Measurements from ENCODE around the gene UVRAG.

The UVRAG gene

DNA sequence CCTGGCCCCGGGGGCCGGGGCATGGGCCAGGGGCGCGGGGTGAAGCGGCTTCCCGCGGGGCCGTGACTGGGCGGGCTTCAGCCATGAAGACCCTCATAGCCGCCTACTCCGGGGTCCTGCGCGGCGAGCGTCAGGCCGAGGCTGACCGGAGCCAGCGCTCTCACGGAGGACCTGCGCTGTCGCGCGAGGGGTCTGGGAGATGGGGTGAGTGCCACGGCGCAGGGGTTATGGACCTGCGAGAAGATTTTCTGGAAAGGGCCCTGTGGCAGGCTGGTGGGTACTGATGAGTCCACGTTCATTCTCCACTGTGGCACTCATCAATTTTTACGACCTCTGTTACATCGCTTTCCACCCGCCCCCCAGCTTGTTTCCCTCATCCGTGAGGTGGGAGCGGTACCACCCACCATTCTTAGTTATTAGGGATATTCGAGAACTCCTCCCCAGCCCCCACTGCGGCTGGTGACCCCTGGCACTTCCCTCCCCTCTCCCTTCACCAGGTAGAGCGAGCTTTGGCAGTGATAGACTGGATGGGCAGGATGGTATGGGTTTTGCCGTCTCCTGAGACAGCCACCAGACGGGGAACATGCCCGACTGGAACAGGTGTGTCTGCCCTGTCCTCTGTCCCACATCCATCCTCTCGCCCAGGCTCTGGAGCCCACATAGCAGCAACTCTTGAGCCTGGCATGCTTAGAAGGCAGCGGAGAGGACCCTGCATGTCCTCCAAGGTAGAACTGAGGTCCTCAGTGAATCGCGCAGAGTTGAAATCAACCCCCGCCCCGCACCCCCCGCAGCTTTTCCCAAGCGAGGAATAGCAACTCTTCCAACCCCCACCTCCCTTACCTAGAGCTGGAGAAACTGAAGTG, 45.9 kb upstream of the UVRAG start:
- no peak for DNase-seq

DNA sequence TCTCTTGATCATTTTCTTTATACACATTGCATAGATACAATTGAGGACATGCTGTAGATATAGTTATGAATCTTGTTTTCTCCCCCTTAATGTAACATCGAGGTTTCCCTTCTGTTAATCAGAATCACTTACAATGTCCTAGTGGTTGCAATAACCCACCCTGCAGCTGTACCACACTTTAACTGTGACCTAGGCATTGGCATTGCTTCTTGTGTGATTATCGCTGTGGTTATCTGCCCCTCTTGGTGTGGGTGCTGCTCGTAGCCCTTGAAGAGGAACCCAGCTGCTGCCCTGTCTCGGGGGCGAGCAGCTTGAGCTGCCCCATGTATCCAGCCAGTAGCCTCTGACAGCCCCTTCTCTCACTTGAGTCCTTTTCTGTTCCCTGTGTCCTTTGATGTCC, 44.9 kb upstream of the UVRAG start:
- Histone ChIP-seq H3K36me3 (no peaks in the 10 kb centered on the region), H3K4me1 (0 out of 2 replicates have a peak, but pooled peaks cover 3% of the 10 kb centered on the region), H3K9me3 (no peaks in the 10 kb centered on the region), H3K27me3 (peaks cover 7% of the 10 kb centered on the region; the same call in 1 of the 2 replicates), H3K4me3 (ENCODE audit: low read depth, low read length) (no peak overlapping the region)
- TF ChIP-seq, protein P1, sequence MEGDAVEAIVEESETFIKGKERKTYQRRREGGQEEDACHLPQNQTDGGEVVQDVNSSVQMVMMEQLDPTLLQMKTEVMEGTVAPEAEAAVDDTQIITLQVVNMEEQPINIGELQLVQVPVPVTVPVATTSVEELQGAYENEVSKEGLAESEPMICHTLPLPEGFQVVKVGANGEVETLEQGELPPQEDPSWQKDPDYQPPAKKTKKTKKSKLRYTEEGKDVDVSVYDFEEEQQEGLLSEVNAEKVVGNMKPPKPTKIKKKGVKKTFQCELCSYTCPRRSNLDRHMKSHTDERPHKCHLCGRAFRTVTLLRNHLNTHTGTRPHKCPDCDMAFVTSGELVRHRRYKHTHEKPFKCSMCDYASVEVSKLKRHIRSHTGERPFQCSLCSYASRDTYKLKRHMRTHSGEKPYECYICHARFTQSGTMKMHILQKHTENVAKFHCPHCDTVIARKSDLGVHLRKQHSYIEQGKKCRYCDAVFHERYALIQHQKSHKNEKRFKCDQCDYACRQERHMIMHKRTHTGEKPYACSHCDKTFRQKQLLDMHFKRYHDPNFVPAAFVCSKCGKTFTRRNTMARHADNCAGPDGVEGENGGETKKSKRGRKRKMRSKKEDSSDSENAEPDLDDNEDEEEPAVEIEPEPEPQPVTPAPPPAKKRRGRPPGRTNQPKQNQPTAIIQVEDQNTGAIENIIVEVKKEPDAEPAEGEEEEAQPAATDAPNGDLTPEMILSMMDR (IDR thresholded peaks at IDR 0.05; ENCODE audit: low read depth, low read length): no peak
- no peak for DNase-seq

More for the DNA sequence above, 45.9 kb upstream of the UVRAG start:
- H3K27me3 ChIP-seq: peaks cover 7% of the 10 kb centered on the region; the same call in 1 of the 2 replicates
- H3K9me3 ChIP-seq: no peaks in the 10 kb centered on the region
- H3K4me1 ChIP-seq: 0 out of 2 replicates have a peak, but pooled peaks cover 3% of the 10 kb centered on the region
- TF ChIP-seq, protein P1 (IDR thresholded peaks at IDR 0.05; ENCODE audit: low read depth, low read length): no peak
- H3K36me3 ChIP-seq: no peaks in the 10 kb centered on the region
- peak overlapping the region; percentile 47 for H3K4me3 ChIP-seq (ENCODE audit: low read depth, low read length)

DNA sequence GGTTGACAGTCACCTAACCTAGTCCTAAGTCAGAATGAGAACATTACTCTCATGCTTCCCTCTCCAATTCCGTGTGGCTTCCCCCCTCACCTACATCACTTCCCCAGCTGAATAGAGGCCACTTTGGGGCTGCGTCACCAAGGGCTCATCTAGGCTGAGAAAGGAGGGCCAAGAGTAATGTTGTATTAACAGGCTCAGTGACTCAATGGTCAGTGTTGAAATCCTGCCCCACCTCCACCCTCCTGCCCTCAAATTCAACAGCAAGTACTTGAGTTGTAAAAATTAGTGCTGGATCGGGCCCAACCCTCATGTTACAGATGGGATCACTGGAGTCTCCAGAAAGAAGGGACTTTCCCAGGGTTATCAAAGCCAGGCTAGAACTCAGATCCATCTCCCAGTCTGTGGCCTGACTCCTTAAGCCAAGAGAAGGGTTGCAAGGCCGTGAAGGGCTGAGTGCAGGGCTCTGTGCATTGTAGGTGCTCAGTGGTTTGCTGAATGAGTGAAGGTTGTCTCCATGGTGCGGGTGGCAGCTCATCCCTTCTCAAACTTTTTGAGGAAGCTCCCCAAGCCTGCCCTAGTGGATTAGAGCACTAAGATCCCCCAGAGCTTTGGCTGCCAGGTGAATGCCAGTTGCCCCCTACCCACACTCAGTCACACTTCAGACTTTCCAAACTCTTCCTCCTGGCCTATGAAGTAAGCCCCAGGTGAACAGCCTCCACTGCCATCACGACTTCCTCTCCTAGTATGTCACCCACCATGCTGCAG, 43.2 kb upstream of the UVRAG start:
- TF ChIP-seq, protein P1 (IDR thresholded peaks at IDR 0.05; ENCODE audit: low read depth, low read length): no peak
- Histone ChIP-seq H3K9me3 (no peaks in the 10 kb centered on the region), H3K36me3 (no peaks in the 10 kb centered on the region), H3K27me3 (peaks cover 7% of the 10 kb centered on the region; the same call in 1 of the 2 replicates), H3K4me1 (0 out of 2 replicates have a peak, but pooled peaks cover 3% of the 10 kb centered on the region), H3K4me3 (ENCODE audit: low read depth, low read length) (no peak overlapping the region)
- DNase-seq: no peak

DNA sequence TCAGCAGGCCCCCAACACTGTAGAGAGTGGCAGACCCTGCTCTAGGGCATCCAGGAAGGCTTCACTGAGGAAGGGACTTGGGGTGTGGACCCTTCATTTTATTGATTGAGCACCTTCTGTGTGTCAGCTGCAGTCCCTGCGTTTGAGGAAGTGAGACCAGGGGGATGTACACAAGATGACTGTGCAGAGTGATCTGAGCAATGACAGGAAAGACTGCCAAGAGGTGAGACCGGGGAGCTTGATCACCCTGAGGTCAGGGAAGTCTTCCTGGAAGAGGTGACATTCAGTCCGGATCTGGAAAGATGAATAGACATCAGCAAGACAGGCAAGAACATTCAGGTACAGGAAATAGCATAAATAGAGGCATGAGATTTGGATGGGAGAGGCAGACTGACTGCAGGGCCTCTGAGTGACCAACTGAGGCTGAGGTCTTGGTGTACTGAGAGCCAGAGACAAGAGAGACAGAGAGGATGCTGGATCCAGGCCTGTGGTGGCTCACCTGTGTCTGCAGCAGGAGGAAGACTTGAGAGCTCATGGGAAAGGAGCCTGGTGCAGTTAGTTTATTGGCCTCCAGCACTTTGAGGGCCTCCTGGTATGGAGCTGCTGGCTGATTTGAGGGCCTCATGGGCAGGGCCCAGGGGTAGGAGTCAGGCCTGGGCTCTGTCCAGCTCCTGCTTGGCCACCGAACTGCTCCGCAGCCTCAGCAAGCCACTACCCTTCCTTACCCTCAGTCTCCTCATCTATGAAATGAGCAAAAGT, 41.2 kb upstream of the UVRAG start:
- peaks cover 6% of the 10 kb centered on the region; the same call in 1 of the 2 replicates for H3K27me3 ChIP-seq
- no peaks in the 10 kb centered on the region for H3K36me3 ChIP-seq
- H3K4me3 ChIP-seq (ENCODE audit: low read depth, low read length): no peak overlapping the region
- H3K9me3 ChIP-seq: no peaks in the 10 kb centered on the region
- TF ChIP-seq, protein P1 (IDR thresholded peaks at IDR 0.05; ENCODE audit: low read depth, low read length): no peak
- peak; percentile 3 for DNase-seq
- H3K4me1 ChIP-seq: no peaks in the 10 kb centered on the region

DNA sequence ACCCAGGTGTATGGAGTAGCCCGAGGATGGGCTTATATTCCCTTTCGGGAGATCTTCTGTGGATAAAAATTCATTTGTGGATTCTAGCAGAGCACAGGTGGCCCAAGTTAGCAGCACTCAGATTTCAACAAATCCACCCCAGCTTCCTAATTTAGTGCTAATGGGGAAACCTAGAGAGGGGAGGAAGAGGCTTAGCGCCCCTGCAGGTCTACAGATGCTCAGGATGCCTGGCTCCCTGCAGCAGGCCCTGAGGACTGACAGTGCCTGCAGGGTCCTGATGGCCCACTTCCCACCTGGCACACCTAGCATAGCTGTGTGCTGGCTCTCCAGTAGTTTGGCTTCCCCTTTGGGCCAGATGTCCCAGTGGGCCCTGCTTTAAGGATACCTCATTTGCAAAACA, 40.0 kb upstream of the UVRAG start:
- no peaks in the 10 kb centered on the region for H3K4me1 ChIP-seq

More for the DNA sequence above, 40.0 kb upstream of the UVRAG start:
- Histone ChIP-seq H3K27me3 (no peaks in the 10 kb centered on the region), H3K4me3 (ENCODE audit: low read depth, low read length) (no peak overlapping the region), H3K36me3 (no peaks in the 10 kb centered on the region), H3K9me3 (no peaks in the 10 kb centered on the region)
- peak; percentile 1 for DNase-seq
- TF ChIP-seq, protein P1 (IDR thresholded peaks at IDR 0.05; ENCODE audit: low read depth, low read length): no peak
